GM12801 (cell line): ENCODE measurements around the gene CIAO3.

ENCODE experiments used
- CTCF ChIP-seq: IDR thresholded peaks from one replicate; pipeline ENCODE4 v1.5.1; 2011; ENCODE audit warnings: control low read depth; ENCODE audit not compliant: insufficient read length; ENCODE audit errors: extremely low read depth

CIAO3 gene

GRCh38 chr16:692356-693108, 48.3 kb downstream of the CIAO3 start:
- no peak for TF ChIP-seq CTCF

GRCh38 chr16:689175-689897, 51.5 kb downstream of the CIAO3 start:
- no peak for TF ChIP-seq CTCF

GRCh38 chr16:687499-687898, 53.3 kb downstream of the CIAO3 start:
- no peak for TF ChIP-seq CTCF

GRCh38 chr16:686459-687260, 54.1 kb downstream of the CIAO3 start:
- TF ChIP-seq CTCF = no peak

- TF ChIP-seq CTCF = no peak
These were observed 54.8 kb downstream of the CIAO3 start for GRCh38 chr16:685967-686366.

GRCh38 chr16:684961-685696, 55.7 kb downstream of the CIAO3 start:
- no peak for TF ChIP-seq CTCF
